Liver (tissue), 3 donors: ENCODE data around the gene SLC12A3.

ENCODE experiments used
- RAD21 ChIP-seq, 2 donors: IDR thresholded peaks; 2 replicates each; pipeline ENCODE4 v1.6.1; 2016; ENCODE audit warnings: antibody characterized with exemption in 2 of 2, mild to moderate bottlenecking in 2 of 2
- TF ChIP-seq, protein P1 (sequence below): fragments of 150-350 bp; IDR thresholded peaks from 2 replicates; pipeline ENCODE4 v1.5.1; 2017; ENCODE audit warnings: improper control_type of control experiment, low read depth, low read length; ENCODE audit not compliant: missing input control
- donor health status: healthy.
- donor health status: healthy.

DNA sequence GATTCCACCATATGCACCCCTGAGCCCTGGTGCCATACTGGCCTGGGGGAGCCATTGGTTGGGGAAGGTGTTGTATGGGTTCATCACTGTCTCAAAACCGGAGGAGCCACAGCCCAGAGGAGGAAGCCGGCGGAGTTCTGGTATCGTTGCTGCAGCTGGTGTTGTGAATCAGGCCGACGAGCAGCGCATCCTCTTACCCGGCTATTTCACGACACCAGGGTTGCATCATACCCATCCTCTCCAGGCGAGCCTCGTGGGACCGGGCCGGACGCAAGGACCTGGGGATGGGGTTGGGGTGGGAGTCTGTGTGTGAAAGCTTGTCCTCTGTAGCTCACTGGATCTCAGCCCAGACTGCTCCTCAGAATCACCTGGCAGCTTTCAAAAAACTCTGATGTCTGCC, 6.6 kb upstream of the SLC12A3 start:
- TF ChIP-seq, protein P1, sequence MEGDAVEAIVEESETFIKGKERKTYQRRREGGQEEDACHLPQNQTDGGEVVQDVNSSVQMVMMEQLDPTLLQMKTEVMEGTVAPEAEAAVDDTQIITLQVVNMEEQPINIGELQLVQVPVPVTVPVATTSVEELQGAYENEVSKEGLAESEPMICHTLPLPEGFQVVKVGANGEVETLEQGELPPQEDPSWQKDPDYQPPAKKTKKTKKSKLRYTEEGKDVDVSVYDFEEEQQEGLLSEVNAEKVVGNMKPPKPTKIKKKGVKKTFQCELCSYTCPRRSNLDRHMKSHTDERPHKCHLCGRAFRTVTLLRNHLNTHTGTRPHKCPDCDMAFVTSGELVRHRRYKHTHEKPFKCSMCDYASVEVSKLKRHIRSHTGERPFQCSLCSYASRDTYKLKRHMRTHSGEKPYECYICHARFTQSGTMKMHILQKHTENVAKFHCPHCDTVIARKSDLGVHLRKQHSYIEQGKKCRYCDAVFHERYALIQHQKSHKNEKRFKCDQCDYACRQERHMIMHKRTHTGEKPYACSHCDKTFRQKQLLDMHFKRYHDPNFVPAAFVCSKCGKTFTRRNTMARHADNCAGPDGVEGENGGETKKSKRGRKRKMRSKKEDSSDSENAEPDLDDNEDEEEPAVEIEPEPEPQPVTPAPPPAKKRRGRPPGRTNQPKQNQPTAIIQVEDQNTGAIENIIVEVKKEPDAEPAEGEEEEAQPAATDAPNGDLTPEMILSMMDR = no peak
- TF ChIP-seq RAD21 (IDR thresholded peaks at IDR 0.05) = no peak
